Measurements from ENCODE around the gene FMN1. TPM values are rescaled to one million over a fixed set of nuclear protein-coding genes. Genes with fewer than 3 reads are reported as not detected.

Gene FMN1
- total RNA-seq, 1 experiment from 2014 or later: 0.37 TPM

DNA sequence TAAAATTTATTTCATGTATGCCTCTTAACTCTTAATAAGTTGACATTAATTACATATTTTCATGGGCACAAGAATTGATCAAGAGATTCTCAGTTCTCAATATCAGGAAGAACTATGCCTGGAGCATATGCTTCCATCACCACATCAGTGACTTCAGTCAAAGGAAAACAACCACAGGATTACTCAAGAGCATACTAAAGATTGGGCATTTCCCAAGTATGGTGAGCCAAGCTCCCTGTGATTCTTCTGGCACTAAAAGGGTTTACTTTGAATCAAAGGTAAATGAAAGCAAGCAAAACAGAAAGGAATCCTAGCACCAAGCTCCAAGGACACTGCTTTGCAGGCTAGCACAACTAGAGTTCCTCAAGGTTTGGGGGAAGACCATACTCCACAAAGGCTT is 44.6 kb downstream of the FMN1 start:
- no peak overlapping the region for H3K4me3 ChIP-seq (ENCODE audit: low read depth, low read length, poor library complexity, severe bottlenecking)
- POLR2A ChIA-PET (ENCODE audit: low non-redundant PET): no interaction called here
- no peak for DNase-seq (ENCODE audit: low spot score)
- peaks cover 45% of the 10 kb centered on the region for H3K27me3 ChIP-seq (replicated peaks; ENCODE audit: insufficient read depth, low read depth, low read length, poor library complexity)
- BruUV-seq (replicated peaks): no TSS peak
- H3K9me3 ChIP-seq (ENCODE audit: low read depth, low read length, poor library complexity, severe bottlenecking): no peaks in the 10 kb centered on the region
- TF ChIP-seq, protein P1, sequence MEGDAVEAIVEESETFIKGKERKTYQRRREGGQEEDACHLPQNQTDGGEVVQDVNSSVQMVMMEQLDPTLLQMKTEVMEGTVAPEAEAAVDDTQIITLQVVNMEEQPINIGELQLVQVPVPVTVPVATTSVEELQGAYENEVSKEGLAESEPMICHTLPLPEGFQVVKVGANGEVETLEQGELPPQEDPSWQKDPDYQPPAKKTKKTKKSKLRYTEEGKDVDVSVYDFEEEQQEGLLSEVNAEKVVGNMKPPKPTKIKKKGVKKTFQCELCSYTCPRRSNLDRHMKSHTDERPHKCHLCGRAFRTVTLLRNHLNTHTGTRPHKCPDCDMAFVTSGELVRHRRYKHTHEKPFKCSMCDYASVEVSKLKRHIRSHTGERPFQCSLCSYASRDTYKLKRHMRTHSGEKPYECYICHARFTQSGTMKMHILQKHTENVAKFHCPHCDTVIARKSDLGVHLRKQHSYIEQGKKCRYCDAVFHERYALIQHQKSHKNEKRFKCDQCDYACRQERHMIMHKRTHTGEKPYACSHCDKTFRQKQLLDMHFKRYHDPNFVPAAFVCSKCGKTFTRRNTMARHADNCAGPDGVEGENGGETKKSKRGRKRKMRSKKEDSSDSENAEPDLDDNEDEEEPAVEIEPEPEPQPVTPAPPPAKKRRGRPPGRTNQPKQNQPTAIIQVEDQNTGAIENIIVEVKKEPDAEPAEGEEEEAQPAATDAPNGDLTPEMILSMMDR (conservative IDR thresholded peaks at IDR 0.05; ENCODE audit: low read depth, low read length): no peak
- no peak for TF ChIP-seq EZH2 (IDR thresholded peaks at IDR 0.05; ENCODE audit: borderline replicate concordance, low read depth, low read length, poor library complexity, severe bottlenecking)
- H3K27ac ChIP-seq (ENCODE audit: low read depth, low read length, poor library complexity, severe bottlenecking): no peak overlapping the region
- CTCF ChIA-PET: no interaction called here
- no peaks in the 10 kb centered on the region for H3K4me1 ChIP-seq (ENCODE audit: insufficient read depth, low read length, poor library complexity, severe bottlenecking)
- H3K36me3 ChIP-seq (ENCODE audit: insufficient read depth, low read length, poor library complexity, severe bottlenecking): no peaks in the 10 kb centered on the region
- intact Hi-C loops (cut with micrococcal nuclease; ENCODE audit: unreplicated experiment): no loop called here

DNA sequence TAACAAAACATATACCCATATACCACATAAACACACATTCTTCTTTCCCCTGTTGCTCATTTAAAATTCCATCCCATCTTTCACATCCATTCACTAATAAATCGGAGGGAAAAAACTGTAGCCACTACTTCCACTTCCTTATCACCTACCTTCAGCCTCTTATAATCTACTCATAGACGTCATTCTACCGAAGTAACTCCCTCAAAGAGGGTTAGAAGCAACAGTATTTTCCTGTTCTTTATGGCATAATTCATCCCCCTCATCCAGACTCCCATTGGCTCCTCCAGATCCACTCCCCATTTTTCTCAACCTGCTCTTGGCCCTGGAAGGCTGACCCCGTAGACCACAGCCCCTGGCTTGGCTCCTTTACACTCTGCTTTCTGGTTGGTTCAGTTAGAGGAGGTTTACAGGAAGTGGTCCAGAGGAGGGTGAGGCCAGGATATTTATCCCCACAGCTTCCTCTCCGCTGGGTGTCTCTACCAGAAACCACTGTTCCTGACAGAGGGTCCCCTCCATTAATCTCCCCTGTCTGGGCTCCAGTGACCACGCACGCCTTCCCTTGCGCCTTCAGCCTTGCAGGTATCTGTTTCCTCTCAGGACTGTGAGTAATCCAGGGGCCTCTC is 46.3 kb downstream of the FMN1 start:
- no peak for DNase-seq (ENCODE audit: low spot score)
- H3K4me3 ChIP-seq (ENCODE audit: low read depth, low read length, poor library complexity, severe bottlenecking): no peak overlapping the region
- BruUV-seq (replicated peaks): no TSS peak
- CTCF ChIA-PET: no interaction called here
- POLR2A ChIA-PET (ENCODE audit: low non-redundant PET): no interaction called here
- H3K27ac ChIP-seq (ENCODE audit: low read depth, low read length, poor library complexity, severe bottlenecking): no peak overlapping the region
- H3K9me3 ChIP-seq (ENCODE audit: low read depth, low read length, poor library complexity, severe bottlenecking): no peaks in the 10 kb centered on the region
- H3K36me3 ChIP-seq (ENCODE audit: insufficient read depth, low read length, poor library complexity, severe bottlenecking): no peaks in the 10 kb centered on the region
- H3K4me1 ChIP-seq (ENCODE audit: insufficient read depth, low read length, poor library complexity, severe bottlenecking): no peaks in the 10 kb centered on the region
- intact Hi-C loops (cut with micrococcal nuclease; ENCODE audit: unreplicated experiment): no loop called here
- H3K27me3 ChIP-seq (replicated peaks; ENCODE audit: insufficient read depth, low read depth, low read length, poor library complexity): peaks cover 45% of the 10 kb centered on the region
- no peak for TF ChIP-seq EZH2 (IDR thresholded peaks at IDR 0.05; ENCODE audit: borderline replicate concordance, low read depth, low read length, poor library complexity, severe bottlenecking)
- TF ChIP-seq, protein P1 (conservative IDR thresholded peaks at IDR 0.05; ENCODE audit: low read depth, low read length): no peak

DNA sequence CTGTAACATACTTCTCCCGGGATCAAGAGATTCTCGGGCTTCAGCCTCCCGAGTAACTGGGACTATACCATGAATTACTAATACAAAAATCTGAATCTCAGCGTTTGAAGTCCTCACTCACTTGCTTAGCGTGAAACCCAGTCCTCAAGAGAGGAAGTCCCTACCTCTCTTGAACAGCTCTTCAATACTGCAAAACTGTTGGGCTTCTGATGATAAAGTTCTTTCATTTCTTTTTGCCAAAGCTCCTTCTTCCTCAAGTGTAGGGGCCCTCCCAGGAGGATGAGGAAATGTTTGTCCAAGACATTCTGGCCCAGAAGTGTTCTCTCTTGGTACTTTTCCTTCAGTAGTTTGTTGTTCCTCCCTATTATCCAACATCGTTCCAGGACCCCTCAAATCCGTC is 48.5 kb downstream of the FMN1 start:
- ChIA-PET CTCF (no interaction called here), POLR2A (ENCODE audit: low non-redundant PET) (no interaction called here)
- intact Hi-C loops (cut with micrococcal nuclease; ENCODE audit: unreplicated experiment): no loop called here
- no peaks in the 10 kb centered on the region for H3K36me3 ChIP-seq (ENCODE audit: insufficient read depth, low read length, poor library complexity, severe bottlenecking)
- no peak for TF ChIP-seq EZH2 (IDR thresholded peaks at IDR 0.05; ENCODE audit: borderline replicate concordance, low read depth, low read length, poor library complexity, severe bottlenecking)
- TF ChIP-seq, protein P1 (conservative IDR thresholded peaks at IDR 0.05; ENCODE audit: low read depth, low read length): no peak
- DNase-seq (ENCODE audit: low spot score): no peak
- no peak overlapping the region for H3K4me3 ChIP-seq (ENCODE audit: low read depth, low read length, poor library complexity, severe bottlenecking)
- H3K4me1 ChIP-seq (ENCODE audit: insufficient read depth, low read length, poor library complexity, severe bottlenecking): no peaks in the 10 kb centered on the region
- BruUV-seq (replicated peaks): no TSS peak
- no peaks in the 10 kb centered on the region for H3K9me3 ChIP-seq (ENCODE audit: low read depth, low read length, poor library complexity, severe bottlenecking)
- no peak overlapping the region for H3K27ac ChIP-seq (ENCODE audit: low read depth, low read length, poor library complexity, severe bottlenecking)
- peaks cover 37% of the 10 kb centered on the region for H3K27me3 ChIP-seq (replicated peaks; ENCODE audit: insufficient read depth, low read depth, low read length, poor library complexity)

Measured in A673 (cell line).